Iris pigment epithelial cell (primary cell): ENCODE measurements around the gene SLC7A9.

ENCODE experiments used
- DNase-seq: peaks from one replicate; pipeline ENCODE4 v3.0.0-alpha.2; 2011; ENCODE audit warnings: low read depth

SLC7A9 gene

GRCh38 chr19:32869369-32869965 is at the start of gene SLC7A9:
SLC7A9 (minus strand) TSS chr19:32869767; CDS start chr19:32868534, 1,233 bp downstream.
- DNase-seq, result no peak

DNA sequence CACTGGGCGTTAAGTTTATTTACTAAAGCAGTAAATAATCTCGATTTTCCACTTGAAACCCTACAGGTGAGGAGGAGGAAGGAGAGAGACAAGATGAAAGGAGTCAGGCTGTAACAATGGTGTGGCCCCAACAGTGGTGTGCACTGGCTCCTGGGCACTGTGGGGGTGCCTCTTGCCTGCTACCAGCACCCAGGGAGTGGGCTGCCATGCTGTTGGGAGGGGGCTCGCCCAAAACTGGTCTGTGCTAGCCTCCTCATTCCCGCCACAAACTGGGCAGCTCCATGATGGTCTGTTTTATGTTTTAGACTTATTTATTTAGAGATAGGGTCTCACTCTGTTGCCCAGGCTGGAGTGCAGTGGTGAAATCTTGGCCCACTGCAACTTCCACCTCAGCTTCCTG is 49.8 kb upstream of the SLC7A9 start:
- DNase-seq, result no peak

- no peak for DNase-seq
Measured at GRCh38 chr19:32917616-32917996, 48.0 kb upstream of the SLC7A9 start.

GRCh38 chr19:32916969-32917615 is 47.5 kb upstream of the SLC7A9 start:
- peak; percentile 31 for DNase-seq

- no peak for DNase-seq
Measured at GRCh38 chr19:32914879-32915660, 45.5 kb upstream of the SLC7A9 start.

DNA sequence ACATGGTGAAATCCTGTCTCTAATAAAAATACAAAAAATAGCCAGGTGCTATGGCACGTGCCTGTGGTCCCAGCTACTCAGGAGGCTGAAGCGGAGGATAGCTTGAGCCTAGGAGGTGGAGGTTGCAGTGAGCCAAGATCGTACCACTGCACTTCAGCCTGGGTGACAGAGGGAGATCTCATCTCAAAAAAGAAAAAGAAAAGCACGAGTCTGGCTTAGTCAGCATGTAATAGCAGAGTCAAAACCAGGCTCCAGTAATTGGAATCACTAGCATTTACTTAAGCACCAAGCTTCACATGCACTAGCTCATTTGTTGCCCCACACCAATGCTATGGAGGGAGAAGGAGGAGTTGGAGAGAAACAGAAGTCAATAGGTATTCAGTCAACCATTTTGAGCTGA is 41.9 kb upstream of the SLC7A9 start:
- DNase-seq, result no peak

DNA sequence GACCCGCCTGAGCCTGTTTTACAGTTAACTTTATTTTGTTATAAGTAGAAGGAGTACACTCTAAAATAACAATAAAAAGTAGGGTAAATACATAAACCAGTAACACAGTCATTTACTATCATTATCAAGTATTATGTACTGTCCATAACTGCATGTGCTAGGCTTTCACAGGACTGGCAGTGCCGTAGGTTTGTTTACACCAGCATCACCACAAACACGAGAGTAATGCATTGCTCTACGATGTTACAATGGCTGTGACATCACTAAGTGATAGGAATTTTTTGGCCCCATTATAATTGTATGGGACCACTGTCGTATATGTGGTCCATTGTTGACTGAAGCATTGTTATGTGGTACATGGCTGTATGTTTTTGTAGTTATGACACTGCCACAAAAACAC is 41.3 kb upstream of the SLC7A9 start:
- no peak for DNase-seq

GRCh38 chr19:32910094-32910493 is 40.5 kb upstream of the SLC7A9 start:
- DNase-seq, result no peak

- no peak for DNase-seq
Measured at GRCh38 chr19:32909257-32909656, 39.7 kb upstream of the SLC7A9 start.

DNA sequence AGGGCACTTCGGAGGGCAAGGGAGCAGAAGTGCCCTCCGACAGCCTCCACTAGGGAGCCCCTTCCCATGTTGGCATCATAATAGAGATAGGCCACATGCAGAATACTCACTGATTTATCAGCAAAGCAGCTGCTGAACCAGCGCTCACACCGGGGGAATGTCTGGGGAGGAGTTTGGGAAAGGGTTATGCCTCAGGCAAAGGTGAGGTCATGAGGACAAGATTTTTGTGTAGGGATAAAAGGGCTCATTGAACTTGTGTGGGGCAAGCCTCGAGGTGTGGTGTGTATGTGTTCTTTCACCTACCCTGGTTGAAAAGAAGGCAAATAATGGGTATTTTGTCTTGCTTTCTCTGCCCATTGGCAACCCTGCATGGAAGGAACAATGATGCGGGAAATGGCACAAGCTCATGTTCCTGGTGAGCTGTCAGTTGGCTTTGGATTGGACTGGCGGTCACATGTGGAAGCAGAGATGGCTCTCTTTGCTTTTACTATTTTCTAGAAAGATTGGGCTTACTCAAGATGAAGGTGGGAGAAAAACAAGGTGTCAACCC is 39.1 kb upstream of the SLC7A9 start:
- DNase-seq, result no peak

- no peak for DNase-seq
Measured at GRCh38 chr19:32902448-32902847, 32.9 kb upstream of the SLC7A9 start.

DNA sequence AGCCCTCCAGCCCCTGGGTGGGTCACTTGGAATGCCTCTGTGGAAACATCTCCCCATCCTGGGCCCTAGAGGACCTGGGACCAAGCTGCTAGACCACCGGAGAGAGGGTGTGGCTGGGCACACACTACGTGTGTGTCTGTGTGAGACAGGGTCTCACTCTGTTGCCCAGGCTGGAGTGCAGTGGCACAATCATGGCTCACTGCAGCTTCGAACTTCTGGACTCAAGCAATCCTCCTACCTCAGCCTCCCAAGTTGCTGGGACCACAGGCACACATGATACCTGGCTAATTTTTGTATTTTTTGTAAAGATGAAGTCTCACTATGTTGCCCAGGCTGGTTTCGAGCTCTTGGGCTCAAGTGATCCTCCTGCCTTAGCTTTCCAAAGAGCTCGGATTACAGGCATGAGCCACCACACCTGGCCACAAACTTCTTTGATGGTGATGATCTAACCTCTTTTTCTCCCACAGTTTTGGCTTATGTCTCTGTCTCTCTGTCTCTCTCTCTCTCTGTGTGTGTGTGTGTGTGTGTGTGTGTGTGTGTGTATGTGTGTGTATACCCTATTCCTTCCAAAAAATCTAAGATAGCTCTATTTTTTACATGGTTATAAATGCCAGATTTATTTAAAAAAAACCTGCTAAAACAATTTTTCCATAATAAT is 32.1 kb upstream of the SLC7A9 start:
- DNase-seq, result no peak

DNA sequence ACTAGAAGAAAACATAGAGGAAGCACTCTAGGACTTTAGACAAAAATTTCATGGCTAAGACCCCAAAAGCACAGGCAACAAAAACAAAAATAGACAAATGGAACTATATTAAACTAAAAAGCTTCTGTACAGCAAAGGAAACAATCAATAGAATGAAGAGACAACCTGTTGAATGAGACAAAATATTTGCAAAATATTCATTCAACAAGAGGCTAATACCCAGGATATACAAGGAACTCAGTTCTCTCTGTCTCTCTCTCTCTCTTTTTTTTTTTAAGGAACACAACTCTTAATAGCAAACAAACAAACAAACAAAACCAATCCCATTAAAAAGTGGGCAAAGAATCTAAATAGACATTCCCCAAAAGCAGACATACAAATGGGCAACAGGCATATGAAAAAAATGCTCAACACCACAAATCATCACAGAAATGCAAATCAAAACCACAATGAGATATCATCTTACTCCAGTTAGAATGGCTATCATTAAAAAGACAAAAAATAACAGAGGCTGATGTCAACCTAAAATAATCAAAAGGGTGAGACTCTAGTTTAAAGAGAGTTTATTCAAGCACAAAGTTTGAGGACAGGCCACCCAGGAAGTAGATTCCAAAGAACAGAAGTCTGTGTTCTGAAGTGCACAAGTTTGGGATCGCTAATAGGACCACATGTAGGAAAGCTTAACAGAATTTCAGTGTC is 27.1 kb upstream of the SLC7A9 start:
- peak; percentile 44 for DNase-seq

DNA sequence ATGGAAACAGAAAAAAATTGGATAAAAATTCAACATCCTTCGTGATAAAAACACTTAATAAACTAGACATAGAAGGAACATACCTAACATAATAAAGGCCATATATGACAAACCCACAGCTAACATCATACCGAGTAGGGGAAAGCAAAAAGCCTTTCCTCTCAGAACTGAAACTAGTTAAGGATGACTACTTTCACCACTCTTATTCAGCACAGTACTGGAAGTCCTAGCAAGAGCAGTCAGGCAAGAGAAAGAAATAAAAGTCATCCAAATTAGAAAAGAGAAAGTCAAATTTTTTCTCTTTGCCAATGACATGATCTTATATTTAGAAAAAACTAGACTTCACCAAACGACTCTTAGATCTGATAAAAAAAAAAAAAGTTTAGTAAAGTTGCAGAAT is 25.8 kb upstream of the SLC7A9 start:
- DNase-seq, result no peak

DNA sequence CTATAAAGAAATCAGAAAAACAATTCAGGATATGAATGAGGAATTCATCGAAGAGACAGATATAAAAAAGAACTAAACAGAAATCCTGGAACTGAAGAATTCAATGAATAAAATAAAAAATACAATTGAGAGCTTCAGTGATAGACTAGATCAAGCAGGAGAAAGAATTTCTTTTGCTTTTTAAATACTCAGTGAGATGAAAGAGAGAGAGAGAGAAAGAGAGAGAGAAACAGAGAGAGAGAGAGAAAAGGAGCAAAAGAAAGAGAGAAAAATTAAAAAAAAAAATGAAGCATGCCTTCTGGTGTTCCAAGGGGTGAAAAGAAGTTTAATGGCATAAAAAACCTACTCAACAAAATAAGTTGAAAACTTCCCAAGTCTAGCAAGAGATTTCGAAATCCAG is 22.0 kb upstream of the SLC7A9 start:
- DNase-seq, result no peak

GRCh38 chr19:32890841-32891240 is 21.3 kb upstream of the SLC7A9 start:
- no peak for DNase-seq

GRCh38 chr19:32890326-32890725 is 20.8 kb upstream of the SLC7A9 start:
- no peak for DNase-seq

DNA sequence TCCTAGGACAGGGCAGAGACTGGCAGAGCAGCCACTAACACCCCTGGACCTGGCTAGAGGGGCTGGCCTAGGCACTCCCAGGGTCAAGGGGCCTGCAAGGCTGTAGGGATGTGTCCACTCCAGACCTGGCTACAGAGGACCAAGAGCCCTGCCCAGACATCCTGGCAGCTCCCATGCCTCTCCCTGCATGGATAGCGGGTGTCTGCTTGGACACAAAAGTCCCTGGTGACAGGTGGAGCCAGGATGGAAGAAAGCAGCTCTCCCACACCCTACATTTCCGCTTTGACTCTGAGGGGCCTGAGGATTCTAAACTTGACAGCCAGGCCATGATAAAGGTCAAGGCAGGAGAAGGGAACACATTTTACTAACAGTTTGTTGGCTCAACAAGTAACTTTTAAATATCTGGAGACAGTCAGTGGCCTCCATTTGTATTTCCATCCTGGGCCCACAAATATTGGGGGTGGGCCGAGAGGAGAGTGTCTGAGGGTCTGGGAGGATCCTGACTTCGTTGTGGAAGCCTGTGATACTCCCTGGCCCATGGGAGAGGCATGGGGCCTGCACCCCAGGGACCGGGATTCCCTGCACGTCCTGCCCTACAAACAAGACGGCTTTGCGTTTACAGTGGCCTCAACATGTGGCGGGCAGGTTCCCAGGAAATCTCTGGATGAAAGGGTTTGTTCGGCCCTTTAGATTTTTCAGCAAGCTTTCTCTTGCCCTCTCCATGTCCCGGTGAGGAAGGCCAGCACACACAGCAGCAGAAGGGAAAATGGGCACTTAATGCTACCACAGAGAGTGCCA is 19.8 kb upstream of the SLC7A9 start:
- DNase-seq, result no peak

DNA sequence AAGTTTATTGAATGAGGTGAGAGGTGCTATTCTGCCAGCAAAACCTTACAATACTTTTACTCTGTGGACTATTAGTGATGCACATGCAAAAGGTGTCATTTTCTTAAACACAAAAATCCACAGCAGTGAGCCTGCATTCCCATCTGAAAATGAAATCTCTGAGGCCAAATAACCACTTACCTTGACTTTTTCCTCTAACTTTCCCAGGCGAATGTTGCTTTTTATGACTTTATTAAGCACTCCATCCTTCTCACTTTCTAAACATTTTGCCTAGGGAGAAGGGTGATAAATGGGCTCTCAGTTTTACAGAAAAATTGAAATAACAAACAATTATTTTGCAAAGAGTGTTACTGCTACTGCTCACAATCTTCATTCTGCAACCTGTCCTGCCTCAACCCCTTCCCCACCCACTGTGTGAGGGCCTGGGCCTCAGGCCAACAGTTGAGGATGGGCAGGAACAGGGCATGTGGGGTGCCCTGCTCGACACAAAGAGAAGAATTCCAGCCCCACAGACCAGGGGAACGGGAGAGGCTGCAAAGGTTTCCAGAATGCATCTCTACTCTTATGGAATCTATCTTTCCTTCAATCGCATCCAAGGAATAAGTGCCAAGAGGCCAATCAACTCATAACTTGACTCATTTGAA is 18.1 kb upstream of the SLC7A9 start:
- no peak for DNase-seq

DNA sequence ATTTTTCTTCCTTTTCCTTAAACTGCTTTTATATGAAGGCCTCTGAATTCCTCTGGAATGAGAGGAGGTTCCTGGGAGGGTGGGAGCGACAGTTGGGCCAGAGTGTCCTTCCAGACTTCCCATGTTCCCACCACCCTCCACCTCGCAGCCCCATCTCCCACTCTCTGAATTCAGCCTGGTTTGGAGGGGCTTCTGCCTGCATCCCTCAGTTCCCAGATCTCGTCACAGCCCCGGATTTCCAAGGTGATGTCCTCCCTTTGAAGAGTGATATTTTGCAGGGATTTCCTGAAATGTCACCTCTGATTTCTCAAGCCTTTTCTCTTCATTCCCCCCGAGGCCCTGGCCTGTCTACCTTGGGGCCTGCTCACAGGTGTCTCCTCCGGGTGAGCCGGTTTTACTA is 16.7 kb upstream of the SLC7A9 start:
- no peak for DNase-seq

GRCh38 chr19:32885255-32885654 is 15.7 kb upstream of the SLC7A9 start:
- peak; percentile 12 for DNase-seq
